NCI-H748 treated with DMSO at 0.1 percent for 48 hours (cell line): ENCODE data around the gene SLF1.
"Not testable (repeated sequence)": the region's sequence is repeated elsewhere in the genome, so short reads cannot be mapped to it uniquely, and the experiment has no call there.

Experiments used
- DNase-seq: peaks from one replicate; lab custom pipeline; 2025; lab: John Stamatoyannopoulos, UW

SLF1 gene

GRCh38 chr5:94618493-94619328, at the start of gene SLF1, which contains the start of gene KIAA0825:
Gene SLF1 (plus strand): TSS chr5:94618669. CDS start chr5:94628811, 10,142 bp downstream.
Gene KIAA0825 (minus strand): TSS chr5:94618604. CDS start chr5:94537126, 81,478 bp downstream.
- DNase-seq: peak; percentile 87

GRCh38 chr5:94571415-94571814, 47.1 kb upstream of the SLF1 start:
- no peak for DNase-seq

GRCh38 chr5:94573349-94573748, 45.1 kb upstream of the SLF1 start:
- not testable (repeated sequence) for DNase-seq

GRCh38 chr5:94575196-94575595, 43.3 kb upstream of the SLF1 start:
- DNase-seq: no peak

GRCh38 chr5:94577466-94578245, 40.8 kb upstream of the SLF1 start:
- no peak for DNase-seq

GRCh38 chr5:94595281-94595840, 23.1 kb upstream of the SLF1 start:
- DNase-seq: no peak

- DNase-seq: no peak
Observed at GRCh38 chr5:94613583-94613982, 4.9 kb upstream of the SLF1 start.

GRCh38 chr5:94614156-94614805, 4.2 kb upstream of the SLF1 start:
- DNase-seq: no peak

GRCh38 chr5:94615862-94616261, 2.6 kb upstream of the SLF1 start:
- DNase-seq: no peak

GRCh38 chr5:94618029-94618492, 408 bp upstream of the SLF1 start:
- DNase-seq: peak; percentile 34

GRCh38 chr5:94620256-94620655, 1.8 kb downstream of the SLF1 start:
- DNase-seq: no peak

GRCh38 chr5:94621763-94622162, 3.3 kb downstream of the SLF1 start:
- no peak for DNase-seq

- no peak for DNase-seq
Observed at GRCh38 chr5:94623011-94623410, 4.5 kb downstream of the SLF1 start.

- DNase-seq: no peak
Observed at GRCh38 chr5:94623877-94624276, 5.4 kb downstream of the SLF1 start.

- no peak for DNase-seq
Observed at GRCh38 chr5:94627191-94627590, 8.7 kb downstream of the SLF1 start.

GRCh38 chr5:94632024-94632423, 13.6 kb downstream of the SLF1 start:
- no peak for DNase-seq

- DNase-seq: no peak
Observed at GRCh38 chr5:94640176-94640575, 21.7 kb downstream of the SLF1 start.

- DNase-seq: no peak
Observed at GRCh38 chr5:94645053-94645452, 26.6 kb downstream of the SLF1 start.

- DNase-seq: no peak
Observed at GRCh38 chr5:94646758-94647157, 28.3 kb downstream of the SLF1 start.

- no peak for DNase-seq
Observed at GRCh38 chr5:94649874-94650273, 31.4 kb downstream of the SLF1 start.

- DNase-seq: no peak
Observed at GRCh38 chr5:94658272-94658671, 39.8 kb downstream of the SLF1 start.

GRCh38 chr5:94660506-94660905, 42.0 kb downstream of the SLF1 start:
- DNase-seq: no peak
